NCI-H82 (cell line): ENCODE measurements around the gene DUSP22.
"Not testable (repeated sequence)": the region's sequence is repeated elsewhere in the genome, so short reads cannot be mapped to it uniquely, and the experiment has no call there.

Source experiments
- DNase-seq: peaks from one replicate; lab custom pipeline; 2025; lab: John Stamatoyannopoulos, UW

Gene DUSP22

DNA sequence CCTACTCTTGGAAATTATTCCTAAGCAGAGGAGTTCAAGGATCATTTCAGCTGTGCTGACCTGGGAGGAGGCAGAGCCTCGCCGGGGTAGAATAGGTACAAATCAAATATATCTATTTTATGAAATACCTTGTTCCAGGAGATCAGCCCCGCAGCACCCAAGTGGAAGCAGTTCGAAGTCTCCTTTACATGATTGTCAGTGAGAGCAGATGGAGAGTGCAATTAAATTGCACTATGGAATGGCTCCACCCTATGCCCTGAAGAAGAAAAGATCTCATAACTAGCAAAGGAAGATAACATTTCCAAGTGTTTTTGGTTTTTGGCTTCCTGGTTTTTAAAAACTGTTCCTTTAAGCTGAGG lies 31.4 kb downstream of the DUSP22 start:
- no peak for DNase-seq

DNA sequence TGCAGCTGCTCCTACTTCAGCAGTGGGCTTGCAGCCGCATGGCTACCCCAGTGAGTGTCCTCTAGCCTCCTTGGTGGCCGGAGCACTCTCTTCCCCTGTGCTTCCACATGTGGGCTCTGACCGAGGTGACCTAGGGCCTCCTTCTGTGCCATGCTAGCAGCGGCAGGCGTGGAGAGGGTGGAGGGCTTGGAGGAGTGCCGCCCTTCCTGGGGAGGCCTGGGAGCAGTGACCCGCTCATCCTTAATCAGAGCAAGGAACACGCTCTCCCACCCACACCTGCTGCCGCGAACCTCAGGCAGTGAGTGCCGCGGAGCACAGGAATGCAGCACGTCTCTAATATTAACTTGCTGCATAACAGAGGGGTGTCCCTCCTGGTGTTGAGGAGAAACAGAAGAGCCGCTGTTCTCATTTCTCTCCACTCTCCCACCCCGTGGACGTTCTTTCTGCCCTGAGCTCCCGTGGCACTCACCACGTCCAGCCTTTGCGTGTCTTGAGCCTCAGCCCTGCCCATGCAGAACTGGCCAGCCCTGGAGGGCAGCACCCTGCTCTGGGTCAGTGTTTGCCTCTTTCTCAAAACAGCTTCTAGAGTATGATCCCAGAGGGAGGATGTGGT lies 31.9 kb downstream of the DUSP22 start:
- no peak for DNase-seq

DNA sequence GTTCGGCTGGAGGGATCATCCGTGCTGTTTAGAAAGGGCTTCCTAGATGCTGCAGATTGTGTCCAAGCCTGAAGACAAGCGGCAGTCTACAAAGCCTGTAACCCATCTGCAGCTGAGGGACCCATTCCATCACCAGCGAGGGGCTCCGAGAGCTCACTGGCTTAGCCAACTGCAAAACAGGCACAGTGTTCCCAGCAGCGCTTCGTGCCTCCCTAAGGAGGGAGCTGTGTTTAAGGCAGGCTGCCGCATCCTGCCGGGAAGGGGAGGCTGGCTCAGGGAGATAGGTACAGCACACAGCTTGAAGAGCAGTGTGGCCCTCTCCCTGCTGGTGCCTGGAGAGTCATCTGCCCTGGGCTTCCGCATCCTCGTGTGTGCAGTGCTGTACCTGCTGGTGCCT lies 32.4 kb downstream of the DUSP22 start:
- no peak for DNase-seq

DNA sequence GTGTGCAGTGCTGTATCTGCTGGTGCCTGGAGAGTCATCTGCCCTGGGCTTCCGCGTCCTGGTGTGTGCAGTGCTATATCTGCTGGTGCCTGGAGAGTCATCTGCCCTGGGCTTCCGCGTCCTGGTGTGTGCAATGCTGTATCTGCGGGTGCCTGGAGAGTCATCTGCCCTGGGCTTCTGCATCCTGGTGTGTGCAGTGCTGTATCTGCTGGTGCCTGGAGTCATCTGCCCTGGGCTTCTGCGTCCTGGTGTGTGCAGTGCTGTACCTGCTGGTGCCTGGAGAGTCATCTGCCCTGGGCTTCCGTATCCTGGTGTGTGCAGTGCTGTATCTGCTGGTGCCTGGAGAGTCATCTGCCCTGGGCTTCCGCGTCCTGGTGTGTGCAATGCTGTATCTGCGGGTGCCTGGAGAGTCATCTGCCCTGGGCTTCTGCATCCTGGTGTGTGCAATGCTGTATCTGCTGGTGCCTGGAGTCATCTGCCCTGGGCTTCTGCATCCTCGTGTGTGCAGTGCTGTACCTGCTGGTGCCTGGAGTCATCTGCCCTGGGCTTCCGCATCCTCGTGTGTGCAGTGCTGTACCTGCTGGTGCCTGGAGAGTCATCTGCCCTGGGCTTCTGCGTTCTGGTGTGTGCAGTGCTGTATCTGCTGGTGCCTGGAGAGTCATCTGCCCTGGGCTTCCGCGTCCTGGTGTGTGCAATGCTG lies 33.0 kb downstream of the DUSP22 start:
- not testable (repeated sequence) for DNase-seq

DNA sequence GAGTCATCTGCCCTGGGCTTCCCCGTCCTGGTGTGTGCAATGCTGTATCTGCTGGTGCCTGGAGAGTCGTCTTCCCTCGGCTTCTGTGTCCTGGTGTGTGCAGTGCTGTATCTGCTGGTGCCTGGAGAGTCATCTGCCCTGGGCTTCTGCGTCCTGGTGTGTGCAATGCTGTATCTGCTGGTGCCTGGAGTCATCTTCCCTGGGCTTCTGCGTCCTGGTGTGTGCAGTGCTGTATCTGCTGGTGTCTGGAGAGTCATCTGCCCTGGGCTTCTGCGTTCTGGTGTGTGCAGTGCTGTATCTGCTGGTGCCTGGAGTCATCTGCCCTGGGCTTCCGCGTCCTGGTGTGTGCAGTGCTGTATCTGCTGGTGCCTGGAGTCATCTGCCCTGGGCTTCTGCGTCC lies 33.8 kb downstream of the DUSP22 start:
- DNase-seq: not testable (repeated sequence)

DNA sequence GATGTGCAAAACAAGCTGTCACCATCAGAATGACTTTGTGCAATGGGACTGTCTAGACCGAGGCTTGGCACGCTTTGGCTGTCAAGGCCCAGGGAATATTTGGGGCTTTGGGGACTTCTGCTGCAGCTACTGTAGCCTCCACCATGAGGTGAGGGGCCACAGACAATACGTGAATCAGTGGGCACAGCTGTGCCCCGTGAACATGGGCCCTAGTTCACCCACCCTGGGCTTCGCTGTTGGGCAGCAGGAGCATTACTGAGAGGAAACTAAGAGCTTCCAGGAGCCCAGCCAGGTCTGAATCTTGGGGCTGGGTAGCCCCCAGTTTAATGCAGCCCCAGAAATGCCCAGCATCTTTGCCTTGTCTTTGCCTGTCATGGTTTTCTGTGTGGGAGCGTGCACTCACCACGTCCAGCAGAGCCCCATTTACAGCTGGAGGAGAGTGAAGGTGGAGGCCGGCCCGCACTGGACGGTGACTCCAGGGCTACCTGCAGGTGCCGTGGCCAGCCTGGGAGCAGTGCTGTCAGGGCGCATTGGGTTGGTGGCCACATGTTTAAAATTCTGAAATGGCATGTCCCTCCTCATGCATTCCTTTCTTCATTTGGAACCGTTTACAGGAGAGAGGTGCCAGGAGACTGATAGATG lies 34.7 kb downstream of the DUSP22 start:
- DNase-seq: no peak

DNA sequence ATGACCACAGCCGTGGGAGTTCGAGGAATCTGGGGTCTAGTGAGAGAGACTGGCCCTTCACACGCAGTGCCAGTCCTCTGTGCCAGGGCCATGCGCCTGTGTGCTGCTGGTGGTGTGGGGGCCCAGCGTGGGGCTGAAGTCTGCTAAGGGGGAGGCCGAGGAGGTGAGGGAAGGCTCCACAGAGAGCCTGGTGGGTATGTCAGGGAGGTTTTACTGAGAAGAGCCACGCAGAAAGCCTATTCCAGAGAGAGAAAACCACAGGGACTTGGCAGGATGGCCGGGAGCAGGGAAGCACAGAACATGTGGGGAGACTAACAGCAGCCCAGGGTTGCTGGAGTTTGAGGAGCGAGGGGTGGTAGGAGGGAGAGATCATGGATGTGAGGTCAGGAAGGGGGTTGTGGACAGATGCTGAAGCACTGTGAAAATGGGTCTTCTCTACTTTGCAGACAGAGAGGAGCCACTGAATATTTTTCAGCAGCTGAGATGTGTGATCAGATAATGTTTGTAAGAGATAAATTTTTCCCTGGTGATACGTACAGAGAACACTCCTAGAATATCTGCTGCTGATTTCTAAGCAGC lies 35.3 kb downstream of the DUSP22 start:
- no peak for DNase-seq

DNA sequence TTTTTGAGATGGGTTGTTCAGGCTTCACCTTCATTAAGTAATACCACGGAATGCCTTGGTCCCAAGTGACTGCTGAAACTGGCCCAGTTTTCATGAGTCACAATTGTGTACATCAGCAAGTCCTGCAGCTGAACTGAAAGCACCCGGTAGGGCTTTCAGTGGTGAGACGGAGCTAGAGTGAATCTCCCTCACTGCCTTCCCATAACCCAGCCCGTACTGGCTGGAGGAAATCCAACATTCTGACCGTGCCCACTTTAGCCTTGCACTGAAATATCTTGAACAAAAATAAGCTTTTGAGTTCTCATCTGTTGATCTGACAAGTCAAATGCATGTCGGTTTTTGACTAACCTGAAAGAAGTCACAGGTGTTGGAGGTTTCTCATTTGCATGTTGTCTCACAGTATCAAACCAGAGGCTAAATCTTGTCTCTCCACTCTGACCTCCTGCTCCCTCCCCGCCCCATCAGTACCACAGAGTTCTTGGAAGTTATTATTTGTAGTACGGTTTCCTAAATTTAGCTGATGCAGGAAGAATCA lies 35.9 kb downstream of the DUSP22 start:
- no peak for DNase-seq

DNA sequence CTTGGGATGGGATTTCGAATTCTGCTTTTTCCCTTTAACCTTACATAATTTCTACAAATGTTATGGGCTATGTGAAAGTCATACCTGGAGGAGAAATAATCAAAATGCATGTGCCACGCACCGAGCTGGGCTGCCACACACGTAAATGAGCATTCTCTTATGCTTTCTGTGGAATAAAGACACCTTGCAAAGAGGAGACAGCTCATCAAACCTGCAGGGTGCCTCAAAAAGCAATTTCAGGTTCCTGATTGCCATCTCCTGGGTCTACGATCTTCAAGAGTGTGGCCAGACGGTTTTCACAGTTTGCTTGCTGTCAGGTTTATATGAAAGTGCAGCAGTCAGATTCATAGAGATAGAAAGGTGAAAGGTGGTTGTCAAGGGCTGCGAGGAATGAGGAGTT lies 36.6 kb downstream of the DUSP22 start:
- no peak for DNase-seq

DNA sequence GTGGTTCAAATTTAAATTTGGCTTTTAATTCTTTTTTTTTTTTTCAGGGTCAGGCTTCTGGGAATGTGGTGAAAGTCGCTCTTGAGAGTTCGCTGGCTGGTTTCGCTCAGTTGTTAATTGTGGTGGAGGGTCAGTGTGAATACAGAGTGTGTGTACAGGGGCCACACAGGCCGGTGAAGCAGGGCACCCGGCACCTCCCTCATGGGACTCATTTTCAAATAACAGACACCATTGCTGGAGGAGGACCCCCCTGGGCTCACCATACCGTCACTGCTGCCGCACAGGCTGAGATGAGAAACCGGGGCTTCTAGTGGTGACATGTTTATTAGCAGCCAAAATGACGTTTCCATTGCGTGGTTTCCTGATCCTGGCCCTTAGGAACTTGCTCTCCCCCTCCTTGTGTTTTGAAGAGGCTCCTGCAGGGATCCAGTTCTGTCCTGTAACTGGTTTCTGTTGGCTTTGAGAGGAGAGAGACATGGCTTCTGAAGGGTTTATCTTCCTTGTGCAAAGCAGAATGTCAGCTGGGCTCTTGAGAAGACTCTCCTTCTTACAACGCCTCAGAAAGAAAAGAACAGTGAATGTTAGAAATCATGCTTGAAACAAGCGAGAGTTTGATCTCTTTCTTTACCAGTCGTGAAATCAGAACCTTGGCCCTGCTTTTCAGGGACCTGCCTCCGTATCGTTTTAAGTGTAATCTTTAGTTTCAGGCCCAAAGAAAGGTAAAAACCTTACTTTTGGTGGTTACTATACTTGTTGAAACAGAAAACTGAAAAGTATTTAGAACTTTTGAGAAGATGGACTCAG lies 37.8 kb downstream of the DUSP22 start:
- DNase-seq: no peak

DNA sequence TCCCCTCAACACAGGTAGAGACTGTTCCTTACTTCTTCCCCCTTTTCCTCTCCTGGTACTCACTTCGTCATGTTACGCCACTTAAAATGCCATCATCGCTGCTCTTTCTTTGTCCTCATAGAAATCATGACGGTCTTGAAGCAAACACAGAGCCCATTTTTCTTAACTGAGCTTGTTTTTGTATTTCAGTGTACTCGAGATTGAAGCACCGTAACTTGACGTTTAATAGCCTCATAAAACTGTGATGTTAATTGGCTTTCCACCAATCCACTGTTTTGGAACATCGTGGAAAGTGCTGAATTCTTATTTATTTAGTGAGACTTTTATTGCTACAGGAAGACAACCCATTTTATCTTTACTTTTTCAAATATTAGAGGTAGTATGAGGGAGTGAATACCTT lies 38.7 kb downstream of the DUSP22 start:
- DNase-seq: no peak

DNA sequence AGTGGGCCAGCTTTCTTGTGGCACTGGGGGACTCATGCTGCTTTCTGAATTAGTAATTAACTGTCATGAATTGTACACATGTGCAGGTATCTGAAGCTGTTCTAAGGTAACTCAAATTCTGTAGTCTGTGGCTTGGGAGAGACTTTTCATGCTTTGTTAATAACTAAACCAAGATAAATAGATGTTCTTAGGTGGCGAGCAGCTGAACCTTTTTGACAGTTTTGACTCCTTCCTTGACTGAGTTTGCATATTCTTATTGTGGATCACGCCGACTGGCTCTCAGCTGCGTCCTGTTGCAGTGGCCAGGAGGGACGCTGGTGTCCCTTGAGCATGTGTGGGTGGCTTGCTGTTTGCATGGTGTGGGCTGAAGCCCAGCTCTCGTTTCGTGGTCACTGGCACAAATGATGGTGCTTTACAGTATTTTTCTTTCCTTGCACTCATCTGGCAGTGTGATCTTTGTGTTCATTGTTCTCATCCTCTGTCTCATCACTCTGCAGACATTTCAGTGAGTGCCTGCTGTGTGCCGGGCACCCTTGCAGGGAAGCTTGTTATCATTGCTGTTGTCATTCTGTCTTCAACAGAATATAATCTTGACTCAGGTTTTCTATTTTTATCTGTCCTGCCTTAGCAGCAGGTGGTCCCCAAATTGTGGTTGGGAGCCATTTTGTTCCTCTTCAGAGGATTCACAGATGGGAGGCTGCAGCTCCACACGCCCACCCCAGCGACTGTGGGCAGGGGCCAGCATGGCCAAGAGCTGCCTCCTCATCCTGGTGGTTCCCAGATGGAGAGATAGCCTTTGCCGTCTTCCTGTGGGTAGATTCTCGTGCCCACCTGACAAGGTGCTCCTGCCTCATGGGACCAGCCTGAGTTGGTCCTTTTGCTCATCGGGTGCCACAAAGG lies 39.6 kb downstream of the DUSP22 start:
- no peak for DNase-seq

DNA sequence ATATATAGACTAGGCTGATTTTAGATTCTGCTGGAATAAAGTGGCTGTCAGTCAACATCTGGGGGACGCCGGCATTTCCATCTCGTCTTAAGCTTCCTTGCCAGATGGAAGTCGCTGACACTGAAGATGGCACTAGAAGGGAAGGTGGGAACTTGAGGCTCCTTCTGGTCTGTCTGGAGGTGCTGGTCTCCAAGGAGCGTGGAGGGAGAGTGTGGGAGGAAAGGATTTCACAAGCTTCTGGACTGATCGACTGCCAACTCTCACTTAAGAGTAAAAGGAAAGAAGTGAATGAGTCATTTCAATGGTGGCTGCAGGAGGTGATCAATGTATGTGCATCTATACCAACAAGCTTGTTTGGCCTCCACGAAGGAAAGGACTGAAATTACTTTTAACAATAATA lies 40.4 kb downstream of the DUSP22 start:
- no peak for DNase-seq

DNA sequence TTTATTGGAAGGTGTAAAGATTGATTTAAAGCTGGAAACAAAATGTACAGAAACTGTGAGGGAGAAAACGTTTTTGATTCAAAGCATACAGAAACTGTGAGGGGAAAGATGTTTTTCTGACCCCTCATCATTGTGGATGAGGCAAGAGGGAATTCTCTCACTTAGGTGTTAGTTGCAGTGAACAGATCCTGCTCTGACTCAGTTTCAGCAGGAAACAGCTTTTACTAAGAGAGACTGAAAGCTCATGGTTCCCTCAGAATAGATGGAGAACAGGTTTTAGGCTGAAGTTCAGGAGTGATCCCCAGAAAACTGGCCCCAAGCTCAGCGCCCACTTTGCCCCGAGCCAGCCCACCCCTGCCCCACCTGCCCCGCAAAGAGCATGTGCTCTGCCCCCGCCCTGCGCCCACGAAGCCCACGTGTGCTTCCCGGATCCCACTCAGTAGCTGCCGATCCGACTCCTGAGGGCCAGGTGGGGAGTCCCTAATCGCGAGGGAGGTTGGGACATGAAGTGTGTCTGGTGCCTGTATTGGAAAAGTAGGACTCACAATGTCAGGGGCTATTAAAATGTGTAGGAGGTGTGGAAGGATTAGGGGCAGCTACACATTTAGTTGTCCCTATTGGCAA lies 41.2 kb downstream of the DUSP22 start:
- DNase-seq: no peak

DNA sequence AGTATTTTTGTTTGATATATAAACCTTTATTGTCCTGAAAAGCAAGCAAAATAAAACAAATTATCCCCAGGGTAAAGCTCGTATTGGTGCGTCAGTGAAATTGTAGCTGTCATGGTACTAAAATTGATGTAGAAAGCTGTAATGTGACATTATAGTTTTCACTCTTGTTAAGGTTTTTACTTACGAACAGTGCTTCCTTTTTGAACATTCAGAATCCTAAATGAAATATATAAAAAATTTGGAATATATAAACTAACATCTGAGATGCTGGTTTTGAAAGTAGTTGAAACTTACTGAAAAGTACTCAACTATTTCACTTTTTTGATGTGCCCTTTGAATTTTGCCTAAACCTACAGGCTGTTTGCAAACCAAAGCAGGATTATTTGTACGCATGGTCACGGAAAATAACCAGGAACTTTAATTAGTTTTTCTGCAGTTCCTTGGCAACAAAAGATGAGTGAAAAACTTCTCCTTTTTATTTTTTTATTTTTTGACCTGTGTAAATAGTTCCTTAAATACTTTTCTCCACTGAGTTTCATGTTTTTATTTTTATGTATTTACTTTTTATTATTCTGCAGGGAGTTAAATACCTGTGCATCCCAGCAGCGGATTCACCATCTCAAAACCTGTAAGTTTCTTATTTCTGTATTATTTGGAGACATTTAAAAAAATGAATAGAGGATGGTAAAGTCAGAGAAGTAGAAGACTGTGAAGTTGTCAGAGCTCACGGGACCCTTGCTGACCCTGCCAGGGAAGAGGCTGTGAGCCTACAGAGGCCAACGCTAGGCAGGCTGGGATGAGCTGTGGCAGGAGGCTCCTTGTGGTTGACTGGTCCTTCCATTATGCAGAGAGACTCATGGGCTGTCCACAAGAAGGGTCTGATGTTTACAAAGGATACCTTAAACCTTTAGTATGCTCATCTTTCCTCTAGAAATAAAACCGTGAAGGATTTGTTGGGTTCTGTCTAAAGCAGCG lies 42.5 kb downstream of the DUSP22 start:
- no peak for DNase-seq

DNA sequence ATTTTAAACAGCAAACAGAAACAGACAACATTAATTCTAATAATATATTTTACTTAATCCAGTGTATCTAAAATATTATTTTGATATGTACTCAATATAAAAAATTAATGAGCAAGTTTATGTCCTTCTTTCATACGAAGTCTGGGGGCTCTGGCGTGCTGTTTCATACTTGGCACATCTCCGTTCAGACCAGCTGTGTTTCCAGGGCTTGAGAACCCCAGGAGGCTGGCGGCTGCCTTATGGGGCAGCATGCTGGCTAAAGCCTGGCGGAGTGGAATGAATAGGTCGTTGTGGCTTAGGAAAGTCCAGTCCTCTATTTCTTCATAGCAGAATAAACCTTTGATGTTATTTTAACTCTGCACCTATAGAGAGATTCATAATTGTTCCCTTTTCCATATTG lies 43.3 kb downstream of the DUSP22 start:
- no peak for DNase-seq

DNA sequence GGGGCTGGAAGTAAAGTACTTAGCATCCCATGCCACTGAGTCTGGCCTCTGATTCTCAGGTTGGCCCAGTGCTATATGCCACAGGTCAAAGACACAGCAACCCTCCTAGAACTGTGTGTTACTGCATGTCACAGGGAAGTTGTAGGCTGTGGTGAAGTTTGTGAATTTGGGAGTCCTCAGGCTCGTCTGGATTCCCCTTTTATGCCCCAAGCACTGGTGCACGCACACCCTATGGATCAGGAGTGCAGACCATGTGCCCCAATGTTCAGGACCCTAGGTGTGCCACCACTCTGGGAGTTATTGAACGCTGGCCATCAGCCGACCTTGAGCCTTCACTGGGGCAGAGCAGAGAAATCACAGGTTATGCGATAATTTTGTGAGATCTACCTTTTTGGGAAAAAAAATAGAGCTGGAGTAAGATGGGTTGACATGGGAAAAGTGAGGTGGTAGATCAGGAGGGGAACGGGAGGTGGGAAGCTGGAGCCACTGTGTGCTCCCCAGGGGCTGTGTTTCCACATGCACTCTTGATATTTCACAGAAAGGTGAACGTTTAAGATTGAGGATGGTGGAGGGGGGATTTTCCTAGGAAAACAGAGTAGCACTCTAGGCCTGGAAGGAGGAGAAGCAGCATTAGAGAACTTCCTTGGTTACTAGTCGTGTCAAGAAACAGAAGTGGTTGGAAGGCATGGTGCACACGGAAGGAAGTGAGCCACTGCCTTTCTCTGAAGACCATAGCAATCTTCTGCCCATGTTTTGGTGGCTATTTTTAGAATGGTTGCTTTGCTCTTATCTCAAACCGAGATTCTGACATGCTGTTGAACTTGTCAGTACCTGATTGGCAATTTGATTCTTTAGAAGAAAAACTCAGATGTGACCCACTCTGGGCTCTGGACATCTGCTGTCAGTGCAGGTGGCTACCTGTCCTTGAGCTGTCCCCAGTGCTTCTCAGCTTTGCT lies 44.1 kb downstream of the DUSP22 start:
- DNase-seq: no peak

DNA sequence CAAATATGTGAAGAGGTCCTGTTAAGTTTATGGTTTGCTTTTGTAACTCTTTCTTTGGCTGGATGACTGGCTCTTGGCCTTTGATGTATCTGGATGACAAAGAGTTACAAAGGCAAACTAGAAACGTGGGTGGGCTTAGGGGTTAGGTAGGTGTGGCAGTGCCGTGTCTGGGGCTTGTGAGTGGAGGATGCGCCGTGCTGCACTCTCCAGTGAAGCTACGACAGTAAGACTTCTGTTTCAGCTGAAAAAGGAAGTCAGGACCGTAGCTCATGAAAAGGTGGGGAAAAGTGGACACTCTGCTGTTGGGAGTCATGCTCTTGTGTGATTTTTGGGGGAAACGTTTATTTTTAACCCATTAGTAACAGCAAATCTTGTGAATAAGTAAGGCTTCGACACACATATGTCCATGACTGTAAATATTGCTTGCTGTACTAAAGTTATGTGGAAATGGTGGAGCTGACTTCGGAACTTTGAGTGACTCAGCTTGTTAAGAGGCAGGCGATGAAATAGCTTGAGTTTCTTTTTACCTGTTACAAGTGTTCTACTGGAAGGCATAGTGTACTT lies 45.6 kb downstream of the DUSP22 start:
- DNase-seq: no peak
